ENCODE results near the gene DDR1. TPM values are rescaled to one million over a fixed set of nuclear protein-coding genes. Genes with fewer than 3 reads are reported as not detected.

DDR1 gene
- total RNA-seq, 4 donors from 2014 or later = 149 to 322 (median 230) TPM

DNA sequence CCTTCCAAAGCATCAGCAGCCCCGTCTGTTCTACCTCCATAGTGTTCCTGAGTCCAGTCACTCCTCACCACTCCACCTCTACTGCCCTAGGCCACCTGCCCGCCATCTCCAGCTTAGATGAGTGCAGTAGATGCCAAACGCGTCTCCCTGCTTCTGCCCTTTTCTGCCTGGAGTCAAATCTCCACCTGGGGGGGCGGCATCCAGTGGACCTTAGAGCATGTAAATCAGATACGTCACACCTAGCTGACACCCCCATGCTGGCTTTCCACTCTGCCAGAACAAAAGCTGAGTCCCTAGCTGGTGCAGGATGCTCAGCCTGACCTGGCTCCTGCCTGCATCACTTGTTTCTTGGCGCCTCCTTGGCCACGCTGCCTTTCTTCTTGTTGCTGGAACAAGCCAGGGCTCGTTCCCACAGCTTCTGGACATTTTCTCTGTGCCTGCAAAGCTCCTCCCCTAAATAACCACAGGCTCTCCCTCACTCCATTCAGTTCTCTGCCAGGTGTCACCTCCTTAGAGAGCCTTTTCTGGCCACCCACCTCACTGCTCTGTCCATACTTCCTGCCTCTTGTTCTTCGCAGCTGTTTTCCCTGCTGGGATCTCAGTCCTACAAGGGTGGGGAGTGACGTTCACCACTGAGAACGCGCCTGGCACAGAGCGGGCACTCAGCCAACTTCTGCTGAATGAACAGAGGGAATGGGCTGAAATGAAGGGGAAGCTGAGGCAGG lies 5.8 kb downstream of the DDR1 start:
- Histone ChIP-seq H3K9me3 (no peaks in the 10 kb centered on the region), H3K27me3 (no peaks in the 10 kb centered on the region), H3K4me1 (peaks cover 15 to 27% (median 19%) of the 10 kb centered on the region in 4 donors), H3K36me3 (peaks cover 0 to 21% (median 6%) of the 10 kb centered on the region in 4 donors), H3K27ac (no peak overlapping the region), H3K4me3 (no peak overlapping the region)
- DNase-seq = no peak
- intact Hi-C loops (cut with DNase I; ENCODE audit: low total_unique reads) = loop anchor here (10.0 kb wide), 1 partner anchor 215 kb away; the partner anchor contains the start of gene DHX16
- WGBS, 2 donors (ENCODE audit: low coverage in 1 of 2) = 80 to 88% methylated on average over 1 to 14 of the region's 14 CpGs
- TF ChIP-seq POLR2A (IDR thresholded peaks at IDR 0.05) = no peak
- TF ChIP-seq EP300 (IDR thresholded peaks at IDR 0.05; ENCODE audit: low read depth) = no peak
- TF ChIP-seq POLR2AphosphoS5 (IDR thresholded peaks at IDR 0.05) = no peak
- TF ChIP-seq CTCF (IDR thresholded peaks at IDR 0.05) = no peak
- in situ Hi-C loops (cut with MboI; ENCODE audit: low pct_ligation_motif_present in 1 of 4, low pct_unique_long_range_greater_than_20kb in 1 of 4, low sequenced_read_pairs in 3 of 4) = loop anchor here in 2 of 4 donors (25.0 kb wide), 1 partner anchor 153 kb away; the partner anchor contains the start of genes FLOT1 (in 2 of the 2) and IER3 (in 2 of the 2)

DNA sequence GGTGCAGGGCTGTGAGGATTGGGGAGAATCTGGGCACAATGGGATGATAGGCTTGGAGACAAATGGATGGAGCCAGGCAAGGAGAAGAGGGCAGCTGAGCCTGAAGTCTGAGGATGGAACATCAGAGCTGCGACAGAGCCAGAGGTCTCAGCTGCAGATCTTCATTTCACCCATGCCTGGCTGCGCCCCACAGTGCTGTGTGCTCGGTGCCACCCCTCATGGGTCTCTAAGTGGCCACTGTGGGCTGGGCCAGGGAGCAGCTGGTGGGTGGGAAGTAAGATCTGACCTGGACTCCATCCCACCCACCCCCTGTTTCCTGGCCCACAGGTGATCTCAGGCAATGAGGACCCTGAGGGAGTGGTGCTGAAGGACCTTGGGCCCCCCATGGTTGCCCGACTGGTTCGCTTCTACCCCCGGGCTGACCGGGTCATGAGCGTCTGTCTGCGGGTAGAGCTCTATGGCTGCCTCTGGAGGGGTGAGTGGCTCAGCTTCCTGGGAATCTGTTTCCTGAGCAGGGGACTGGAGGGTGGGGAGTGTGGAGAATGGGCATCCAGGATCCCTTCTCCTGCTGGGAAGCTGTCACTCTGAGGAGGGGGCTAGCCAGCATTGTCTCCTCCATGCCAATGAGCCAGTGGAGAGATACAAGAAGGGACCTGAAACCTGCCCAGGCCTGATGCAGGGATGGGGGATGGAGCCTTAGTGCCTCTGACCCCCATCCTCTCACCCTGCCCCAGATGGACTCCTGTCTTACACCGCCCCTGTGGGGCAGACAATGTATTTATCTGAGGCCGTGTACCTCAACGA lies 6.5 kb downstream of the DDR1 start:
- no peaks in the 10 kb centered on the region for H3K27me3 ChIP-seq
- peaks cover 0 to 28% (median 10%) of the 10 kb centered on the region in 4 donors for H3K36me3 ChIP-seq
- 85% methylated on average over 12 of the region's 12 CpGs; no CpG with 5 or more reads in 1 of the 2 donors for WGBS, 2 donors (ENCODE audit: low coverage in 1 of 2)
- H3K4me1 ChIP-seq = peaks cover 10 to 20% (median 12%) of the 10 kb centered on the region in 4 donors
- H3K9me3 ChIP-seq = no peaks in the 10 kb centered on the region
- DNase-seq = no peak
- no peak for TF ChIP-seq CTCF (IDR thresholded peaks at IDR 0.05)
- intact Hi-C loops (cut with DNase I; ENCODE audit: low total_unique reads) = no loop called here
- no peak overlapping the region for H3K4me3 ChIP-seq
- in situ Hi-C loops (cut with MboI; ENCODE audit: low pct_ligation_motif_present in 1 of 4, low pct_unique_long_range_greater_than_20kb in 1 of 4, low sequenced_read_pairs in 3 of 4) = loop anchor here in 2 of 4 donors (25.0 kb wide), 1 partner anchor 154 kb away; the partner anchor contains the start of genes FLOT1 (in 2 of the 2) and IER3 (in 2 of the 2)
- H3K27ac ChIP-seq = no peak overlapping the region

- H3K9me3 ChIP-seq = no peaks in the 10 kb centered on the region
- H3K4me1 ChIP-seq = peaks cover 6 to 14% (median 7%) of the 10 kb centered on the region in 4 donors
- H3K4me3 ChIP-seq = no peak overlapping the region
- H3K36me3 ChIP-seq = peaks cover 0 to 32% (median 10%) of the 10 kb centered on the region in 4 donors
- in situ Hi-C loops (cut with MboI; ENCODE audit: low pct_ligation_motif_present in 1 of 4, low pct_unique_long_range_greater_than_20kb in 1 of 4, low sequenced_read_pairs in 3 of 4) (loop anchor here in 2 of 4 donors (25.0 kb wide), 1 partner anchor 154 kb away; the partner anchor contains the start of genes FLOT1 (in 2 of the 2) and IER3 (in 2 of the 2)), intact Hi-C loops (cut with DNase I; ENCODE audit: low total_unique reads) (no loop called here)
- H3K27me3 ChIP-seq = no peaks in the 10 kb centered on the region
- TF ChIP-seq POLR2A (IDR thresholded peaks at IDR 0.05) (no peak), POLR2AphosphoS5 (IDR thresholded peaks at IDR 0.05) (no peak), CTCF (IDR thresholded peaks at IDR 0.05) (no peak), EP300 (IDR thresholded peaks at IDR 0.05; ENCODE audit: low read depth) (no peak)
- WGBS, 2 donors (ENCODE audit: low coverage in 1 of 2) = 80% methylated on average over 2 of the region's 4 CpGs; no CpG with 5 or more reads in 1 of the 2 donors
- DNase-seq = no peak
- H3K27ac ChIP-seq = no peak overlapping the region
These were observed 7.1 kb downstream of the DDR1 start for GRCh38 chr6:30891450-30891723.
